H9 (cell line): ENCODE measurements around the gene UQCR10. TPM values are rescaled to one million over a fixed set of nuclear protein-coding genes. Genes with fewer than 3 reads are reported as not detected.

Experiments used
- DNase-seq: peaks from one replicate; pipeline ENCODE4 v3.0.0-alpha.2; 2017
- H2AFZ ChIP-seq: one replicate; pipeline ENCODE4 v1.6.1; 2013; ENCODE audit warnings: mild to moderate bottlenecking, low read length, control low read depth, moderate library complexity
- H2AK5ac ChIP-seq: 2 replicates; pipeline ENCODE4 v1.6.1; 2013; ENCODE audit warnings: low read length, control low read depth, mixed read lengths; ENCODE audit not compliant: insufficient read length
- H2BK120ac ChIP-seq: one replicate; pipeline ENCODE4 v1.6.1; 2013; ENCODE audit warnings: low read depth, mild to moderate bottlenecking, low read length, control low read depth, inconsistent platforms; ENCODE audit not compliant: poor library complexity, severe bottlenecking
- H2BK12ac ChIP-seq: 2 replicates; pipeline ENCODE4 v1.6.1; 2013; ENCODE audit warnings: low read length, control low read depth, mixed read lengths, low read depth; ENCODE audit not compliant: insufficient read length
- H2BK15ac ChIP-seq: 2 replicates; pipeline ENCODE4 v1.6.1; 2013; ENCODE audit warnings: low read depth, low read length, control low read depth
- H2BK20ac ChIP-seq: one replicate; pipeline ENCODE4 v1.6.1; 2013; ENCODE audit warnings: low read depth, mild to moderate bottlenecking, low read length, control low read depth, inconsistent platforms; ENCODE audit not compliant: poor library complexity, severe bottlenecking
- H2BK5ac ChIP-seq: 2 replicates; pipeline ENCODE4 v1.6.1; 2013; ENCODE audit warnings: low read length, control low read depth, mixed read lengths; ENCODE audit not compliant: insufficient read length
- H3K14ac ChIP-seq: 2 replicates; pipeline ENCODE4 v1.6.1; 2013; ENCODE audit warnings: low read length, control low read depth; ENCODE audit not compliant: insufficient read depth
- H3K18ac ChIP-seq: 2 replicates; pipeline ENCODE4 v1.6.1; 2013; ENCODE audit warnings: low read depth, mild to moderate bottlenecking, mixed read lengths, low read length, control low read depth; ENCODE audit not compliant: insufficient read length
- H3K23ac ChIP-seq: 2 replicates; pipeline ENCODE4 v1.6.1; 2013; ENCODE audit warnings: low read length, control low read depth, mixed read lengths, low read depth; ENCODE audit not compliant: insufficient read length
- H3K23me2 ChIP-seq: 2 replicates; pipeline ENCODE4 v1.6.1; 2013; ENCODE audit warnings: low read depth, mild to moderate bottlenecking, mixed read lengths, low read length, control low read depth; ENCODE audit not compliant: insufficient read length, poor library complexity, severe bottlenecking
- H3K27ac ChIP-seq: 2 replicates; pipeline ENCODE4 v1.5.1; 2013; ENCODE audit warnings: low read length, control low read depth, mixed read lengths, low read depth; ENCODE audit not compliant: insufficient read length
- H3K27me3 ChIP-seq: 2 replicates; pipeline ENCODE4 v1.6.1; 2013; ENCODE audit warnings: low read length, control low read depth, inconsistent platforms; ENCODE audit not compliant: insufficient read depth
- H3K4ac ChIP-seq: 2 replicates; pipeline ENCODE4 v1.6.1; 2013; ENCODE audit warnings: low read depth, mild to moderate bottlenecking, control low read depth, inconsistent platforms, low read length, moderate library complexity
- H3K4me1 ChIP-seq: 2 replicates; pipeline ENCODE4 v1.6.1; 2013; ENCODE audit warnings: low read length, control low read depth, inconsistent platforms; ENCODE audit not compliant: insufficient read depth
- H3K4me2 ChIP-seq: 2 replicates; pipeline ENCODE4 v1.6.1; 2013; ENCODE audit warnings: low read length, control low read depth, mixed read lengths; ENCODE audit not compliant: insufficient read length, insufficient read depth
- H3K56ac ChIP-seq: 2 replicates; pipeline ENCODE4 v1.6.1; 2013; ENCODE audit warnings: low read depth, mild to moderate bottlenecking, mixed read lengths, low read length, control low read depth; ENCODE audit not compliant: insufficient read length
- H3K79me1 ChIP-seq: 2 replicates; pipeline ENCODE4 v1.6.1; 2013; ENCODE audit warnings: low read depth, mild to moderate bottlenecking, moderate library complexity, low read length, control low read depth, inconsistent platforms; ENCODE audit not compliant: insufficient read depth, poor library complexity, severe bottlenecking
- H3K79me2 ChIP-seq: 2 replicates; pipeline ENCODE4 v1.6.1; 2013; ENCODE audit warnings: low read length, control low read depth, inconsistent platforms; ENCODE audit not compliant: insufficient read depth
- H3K9ac ChIP-seq: 2 replicates; pipeline ENCODE4 v1.6.1; 2013; ENCODE audit warnings: low read length, control low read depth, mixed read lengths; ENCODE audit not compliant: insufficient read length; ENCODE audit errors: extremely low read depth
- H3K9me3 ChIP-seq: one replicate; pipeline ENCODE4 v1.6.1; 2013; ENCODE audit warnings: low read depth, low read length, inconsistent platforms; ENCODE audit not compliant: control insufficient read depth
- H3T11ph ChIP-seq: one replicate; pipeline ENCODE4 v1.6.1; 2013; ENCODE audit warnings: mild to moderate bottlenecking, low read length, control low read depth, inconsistent platforms
- H4K20me1 ChIP-seq: one replicate; pipeline ENCODE4 v1.6.1; 2013; ENCODE audit not compliant: control insufficient read depth, insufficient read length, insufficient read depth
- H4K5ac ChIP-seq: 2 replicates; pipeline ENCODE4 v1.6.1; 2013; ENCODE audit warnings: low read depth, mild to moderate bottlenecking, mixed read lengths, low read length, control low read depth; ENCODE audit not compliant: insufficient read length
- H4K8ac ChIP-seq: replicated peaks from 2 replicates; pipeline ENCODE4 v1.6.1; 2013; ENCODE audit warnings: low read length, control low read depth, mixed read lengths, low read depth; ENCODE audit not compliant: insufficient read length
- H4K91ac ChIP-seq: 2 replicates; pipeline ENCODE4 v1.6.1; 2013; ENCODE audit warnings: low read depth, mild to moderate bottlenecking, moderate library complexity, mixed read lengths, low read length, control low read depth; ENCODE audit not compliant: insufficient read length
- H3K27ac Mint-ChIP-seq, 3 experiments: 2 replicates in 2 of 3; 3 replicates in 1 of 3; pipeline ENCODE4 v1.8.0; 2020 to 2021; ENCODE audit warnings: mixed read lengths in 3 of 3, mild to moderate bottlenecking in 1 of 3, moderate library complexity in 1 of 3
- H3K27me3 Mint-ChIP-seq: 2 replicates; pipeline ENCODE4 v1.8.0; 2021; ENCODE audit warnings: low read depth, mild to moderate bottlenecking, moderate library complexity, mixed read lengths
- H3K36me3 Mint-ChIP-seq, 3 experiments: 2 replicates in 2 of 3; 3 replicates in 1 of 3; pipeline ENCODE4 v1.8.0; 2020 to 2021; ENCODE audit warnings: low read depth in 3 of 3, mixed read lengths in 3 of 3; ENCODE audit not compliant: insufficient read depth in 1 of 3
- H3K4me1 Mint-ChIP-seq, 2 experiments: 2 replicates each; pipeline ENCODE4 v1.8.0; 2020; ENCODE audit warnings: mixed read lengths in 2 of 2
- H3K4me3 Mint-ChIP-seq, 2 experiments: 2 replicates in 1 of 2; 3 replicates in 1 of 2; pipeline ENCODE4 v1.8.0; 2020 to 2021; ENCODE audit warnings: mild to moderate bottlenecking in 2 of 2, mixed read lengths in 2 of 2, moderate library complexity in 1 of 2
- H3K9me3 Mint-ChIP-seq, 2 experiments: 2 replicates in 1 of 2; 3 replicates in 1 of 2; pipeline ENCODE4 v1.8.0; 2020; ENCODE audit warnings: mild to moderate bottlenecking in 2 of 2, mixed read lengths in 2 of 2, moderate library complexity in 1 of 2
- WGBS: extraction: QIAGEN DNeasy Blood & Tissue Kit; methylation state at CpG from one replicate; pipeline ENCODE4 v1.1.7; 2013; ENCODE audit warnings: missing lambda C conversion rate, low lambda C conversion rate, mixed read lengths; ENCODE audit not compliant: insufficient read length; ENCODE audit errors: extremely low coverage; 5-methylcytosine and 5-hydroxymethylcytosine counted together
- total RNA-seq: library from RNA; stranded (reverse); gene quantifications from 2 replicates; pipeline ENCODE4 v1.2.1, GENCODE V29; 2021
- TF ChIP-seq, protein P1 (sequence below): fragments of 200-600 bp; sonication (generic); conservative IDR thresholded peaks from 3 replicates; pipeline ENCODE4 v1.8.0; 2021; ENCODE audit warnings: antibody characterized with exemption, mild to moderate bottlenecking

UQCR10 gene
- total RNA-seq, 1 experiment from 2014 or later = 124 TPM

DNA sequence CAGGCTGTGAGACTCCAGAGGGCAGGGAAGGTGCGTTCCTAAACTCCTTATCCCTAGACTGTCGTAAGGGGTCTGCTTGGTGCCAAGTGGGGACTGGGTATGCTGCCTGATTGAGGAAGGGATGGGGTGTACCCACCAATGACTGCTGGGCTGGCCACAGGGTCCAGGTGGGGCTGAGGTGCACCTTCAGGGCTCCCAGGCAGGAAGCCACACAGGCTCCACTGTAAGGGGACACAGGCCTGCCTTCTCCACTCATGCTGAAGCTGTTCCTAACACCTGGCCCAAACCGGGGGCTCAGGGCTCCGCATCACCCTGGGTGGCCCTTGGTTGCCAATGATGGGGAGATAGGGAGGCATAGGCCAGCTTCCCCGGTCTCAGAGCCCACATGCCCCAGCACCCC is 27.0 kb upstream of the UQCR10 start:
- H2BK20ac ChIP-seq = no peak overlapping the region
- no peak overlapping the region for H3K4ac ChIP-seq
- no peaks in the 10 kb centered on the region for H3K27me3 ChIP-seq
- Mint-ChIP-seq H3K4me1 (peaks cover 4 to 6% of the 10 kb centered on the region in 2 experiments), H3K4me3 (no peak overlapping the region), H3K27ac (no peak overlapping the region), H3K36me3 (peaks cover 0 to 5% (median 5%) of the 10 kb centered on the region in 3 experiments; a peak in 3 of 7 replicates), H3K9me3 (peaks cover 3% of the 10 kb centered on the region in 2 experiments; a peak in 3 of 5 replicates), H3K27me3 (no peaks in the 10 kb centered on the region)
- H4K8ac ChIP-seq = no peak overlapping the region
- H3K27ac ChIP-seq = no peak overlapping the region
- no peak overlapping the region for H3K23ac ChIP-seq
- no peaks in the 10 kb centered on the region for H3K79me1 ChIP-seq
- no peak overlapping the region for H3T11ph ChIP-seq
- no peak overlapping the region for H2BK120ac ChIP-seq
- H3K9ac ChIP-seq = no peak overlapping the region
- H3K18ac ChIP-seq = no peak overlapping the region
- no peak overlapping the region for H2BK12ac ChIP-seq
- TF ChIP-seq, protein P1, sequence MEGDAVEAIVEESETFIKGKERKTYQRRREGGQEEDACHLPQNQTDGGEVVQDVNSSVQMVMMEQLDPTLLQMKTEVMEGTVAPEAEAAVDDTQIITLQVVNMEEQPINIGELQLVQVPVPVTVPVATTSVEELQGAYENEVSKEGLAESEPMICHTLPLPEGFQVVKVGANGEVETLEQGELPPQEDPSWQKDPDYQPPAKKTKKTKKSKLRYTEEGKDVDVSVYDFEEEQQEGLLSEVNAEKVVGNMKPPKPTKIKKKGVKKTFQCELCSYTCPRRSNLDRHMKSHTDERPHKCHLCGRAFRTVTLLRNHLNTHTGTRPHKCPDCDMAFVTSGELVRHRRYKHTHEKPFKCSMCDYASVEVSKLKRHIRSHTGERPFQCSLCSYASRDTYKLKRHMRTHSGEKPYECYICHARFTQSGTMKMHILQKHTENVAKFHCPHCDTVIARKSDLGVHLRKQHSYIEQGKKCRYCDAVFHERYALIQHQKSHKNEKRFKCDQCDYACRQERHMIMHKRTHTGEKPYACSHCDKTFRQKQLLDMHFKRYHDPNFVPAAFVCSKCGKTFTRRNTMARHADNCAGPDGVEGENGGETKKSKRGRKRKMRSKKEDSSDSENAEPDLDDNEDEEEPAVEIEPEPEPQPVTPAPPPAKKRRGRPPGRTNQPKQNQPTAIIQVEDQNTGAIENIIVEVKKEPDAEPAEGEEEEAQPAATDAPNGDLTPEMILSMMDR = no peak
- H3K9me3 ChIP-seq = no peaks in the 10 kb centered on the region
- no peak overlapping the region; the same call in 1 of the 2 replicates for H2BK15ac ChIP-seq
- WGBS = no CpG with 5 or more reads among the region's 5 CpGs
- H3K4me1 ChIP-seq = no peaks in the 10 kb centered on the region
- no peaks in the 10 kb centered on the region for H3K79me2 ChIP-seq
- no peak for DNase-seq
- H3K23me2 ChIP-seq = peaks cover 4% of the 10 kb centered on the region
- H2BK5ac ChIP-seq = no peak overlapping the region
- H4K5ac ChIP-seq = no peak overlapping the region
- no peak overlapping the region for H2AK5ac ChIP-seq
- H3K14ac ChIP-seq = no peak overlapping the region; the same call in 1 of the 2 replicates
- no peak overlapping the region for H3K56ac ChIP-seq
- no peaks in the 10 kb centered on the region for H4K20me1 ChIP-seq
- H3K4me2 ChIP-seq = no peak overlapping the region
- no peak overlapping the region for H2AFZ ChIP-seq
- H4K91ac ChIP-seq = no peak overlapping the region
